Measurements from ENCODE around the gene NFASC. TPM values are rescaled to one million over a fixed set of nuclear protein-coding genes. Genes with fewer than 3 reads are reported as not detected.

NFASC gene
- total RNA-seq, 4 donors from 2014 or later: 12.7 to 41.7 (median 19.2) TPM

- Histone ChIP-seq H3K9me3 (no peaks in the 10 kb centered on the region), H3K36me3 (no peaks in the 10 kb centered on the region), H3K4me3 (no peak overlapping the region), H3K27ac (no peak overlapping the region), H3K4me1 (no peaks in the 10 kb centered on the region), H3K27me3 (peaks cover 24% of the 10 kb centered on the region)
- no peak for TF ChIP-seq CTCF (IDR thresholded peaks at IDR 0.05)
- no peak for TF ChIP-seq POLR2AphosphoS5 (IDR thresholded peaks at IDR 0.05)
- no peak for TF ChIP-seq EP300 (IDR thresholded peaks at IDR 0.05)
- TF ChIP-seq POLR2A (IDR thresholded peaks at IDR 0.05): no peak
- DNase-seq (ENCODE audit: low spot score in 2 of 2): no peak
- no CpG with 5 or more reads among the region's 2 CpGs for WGBS
These were observed 16.4 kb upstream of the NFASC start for GRCh38 chr1:204854286-204854685.

GRCh38 chr1:204858363-204858821, 12.3 kb upstream of the NFASC start:
- 54% methylated on average over 9 of the region's 9 CpGs for WGBS
- H3K27ac ChIP-seq: no peak overlapping the region
- H3K27me3 ChIP-seq: peaks cover 25% of the 10 kb centered on the region
- H3K9me3 ChIP-seq: no peaks in the 10 kb centered on the region
- no peak for DNase-seq (ENCODE audit: low spot score in 2 of 2)
- H3K4me3 ChIP-seq: no peak overlapping the region
- TF ChIP-seq EP300 (IDR thresholded peaks at IDR 0.05) (no peak), POLR2AphosphoS5 (IDR thresholded peaks at IDR 0.05) (no peak), CTCF (IDR thresholded peaks at IDR 0.05) (no peak), POLR2A (IDR thresholded peaks at IDR 0.05) (no peak)
- no peaks in the 10 kb centered on the region for H3K36me3 ChIP-seq
- no peaks in the 10 kb centered on the region for H3K4me1 ChIP-seq

- no peaks in the 10 kb centered on the region for H3K4me1 ChIP-seq
- no peaks in the 10 kb centered on the region for H3K9me3 ChIP-seq
- H3K27ac ChIP-seq: no peak overlapping the region
- TF ChIP-seq POLR2A (IDR thresholded peaks at IDR 0.05) (no peak), POLR2AphosphoS5 (IDR thresholded peaks at IDR 0.05) (no peak), CTCF (IDR thresholded peaks at IDR 0.05) (no peak), EP300 (IDR thresholded peaks at IDR 0.05) (no peak)
- DNase-seq (ENCODE audit: low spot score in 2 of 2): no peak
- peaks cover 20% of the 10 kb centered on the region for H3K27me3 ChIP-seq
- no peak overlapping the region for H3K4me3 ChIP-seq
- WGBS: 64% methylated on average over 4 of the region's 4 CpGs
- H3K36me3 ChIP-seq: no peaks in the 10 kb centered on the region
These were observed 10.8 kb upstream of the NFASC start for GRCh38 chr1:204859861-204860267.

GRCh38 chr1:204863024-204863423, 7.6 kb upstream of the NFASC start:
- Histone ChIP-seq H3K4me1 (no peaks in the 10 kb centered on the region), H3K27ac (no peak overlapping the region), H3K36me3 (no peaks in the 10 kb centered on the region), H3K4me3 (no peak overlapping the region), H3K27me3 (peaks cover 15% of the 10 kb centered on the region), H3K9me3 (no peaks in the 10 kb centered on the region)
- no peak for DNase-seq (ENCODE audit: low spot score in 2 of 2)
- 46% methylated on average over 5 of the region's 5 CpGs for WGBS
- TF ChIP-seq EP300 (IDR thresholded peaks at IDR 0.05) (no peak), POLR2A (IDR thresholded peaks at IDR 0.05) (no peak), CTCF (IDR thresholded peaks at IDR 0.05) (no peak), POLR2AphosphoS5 (IDR thresholded peaks at IDR 0.05) (no peak)

GRCh38 chr1:204863730-204864129, 6.9 kb upstream of the NFASC start:
- DNase-seq (ENCODE audit: low spot score in 2 of 2): no peak
- no peak overlapping the region for H3K4me3 ChIP-seq
- H3K27me3 ChIP-seq: peaks cover 17% of the 10 kb centered on the region
- 68% methylated on average over 4 of the region's 4 CpGs for whole genome bisulfite sequencing
- H3K9me3 ChIP-seq: no peaks in the 10 kb centered on the region
- no peaks in the 10 kb centered on the region for H3K36me3 ChIP-seq
- no peak overlapping the region for H3K27ac ChIP-seq
- no peaks in the 10 kb centered on the region for H3K4me1 ChIP-seq
- TF ChIP-seq CTCF (IDR thresholded peaks at IDR 0.05) (no peak), POLR2AphosphoS5 (IDR thresholded peaks at IDR 0.05) (no peak), POLR2A (IDR thresholded peaks at IDR 0.05) (no peak), EP300 (IDR thresholded peaks at IDR 0.05) (no peak)

All from suprapubic skin (tissue), 4 donors.